Measurements from ENCODE around the gene OGDH. TPM values are rescaled to one million over a fixed set of nuclear protein-coding genes. Genes with fewer than 3 reads are reported as not detected.

Gene OGDH
- total RNA-seq, 1 donor from 2014 or later = 664 TPM

DNA sequence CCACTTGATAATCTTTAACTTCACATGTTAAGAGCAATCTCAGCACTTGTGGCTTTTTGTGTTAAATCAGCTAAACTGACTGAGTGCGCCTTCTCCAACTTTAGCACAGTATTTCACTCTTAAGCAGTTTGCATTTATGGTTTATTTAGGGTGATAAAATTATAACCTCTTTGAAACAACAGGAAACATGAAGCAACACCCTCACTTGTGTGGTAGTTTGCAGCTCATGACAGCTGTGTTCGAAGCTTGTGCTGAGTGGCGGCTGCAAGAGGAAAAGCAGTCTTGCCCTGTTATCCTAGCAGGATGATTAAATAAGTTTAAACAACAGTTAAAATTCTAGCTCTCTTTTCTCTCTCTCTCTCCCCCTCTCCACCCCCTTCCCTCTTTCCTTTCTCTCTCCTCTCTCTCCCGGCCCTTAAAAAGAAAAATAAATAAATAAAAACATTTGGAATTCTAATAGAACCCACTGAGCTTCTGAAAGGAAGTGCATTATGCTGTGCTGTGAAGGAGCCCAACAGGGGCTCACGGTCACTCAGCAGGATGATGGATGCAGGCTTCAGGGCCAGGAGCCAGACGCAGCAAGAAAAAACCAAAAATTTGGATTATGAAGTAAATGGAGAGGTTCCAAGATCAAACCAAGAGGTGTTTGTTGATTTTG, 25.2 kb downstream of the OGDH start:
- intact Hi-C loops (cut with DNase I) = no loop called here
- DNase-seq (no peak), ATAC-seq (ENCODE audit: poor library complexity) (no peak)

DNA sequence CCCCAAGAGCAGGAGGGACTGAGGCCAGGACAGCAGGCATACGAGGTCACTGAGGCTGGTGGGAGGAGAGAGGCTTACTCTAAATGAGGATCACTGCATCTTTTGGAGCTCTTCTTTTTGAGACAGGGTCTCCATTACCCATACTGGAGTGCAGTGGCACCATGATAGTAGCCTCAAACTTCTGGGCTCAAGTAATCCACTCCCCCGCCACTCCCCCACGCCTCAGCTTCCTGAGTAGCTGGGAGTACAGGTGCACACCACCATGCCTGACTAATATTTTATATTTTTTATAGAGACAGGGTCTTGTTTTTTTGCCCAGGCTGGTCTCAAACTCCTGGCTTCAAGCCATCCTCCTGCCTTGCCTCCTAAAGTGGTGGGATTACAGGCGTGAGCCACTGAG, 25.8 kb downstream of the OGDH start:
- ATAC-seq (ENCODE audit: poor library complexity) (no peak), DNase-seq (no peak)
- intact Hi-C loops (cut with DNase I) = no loop called here

DNA sequence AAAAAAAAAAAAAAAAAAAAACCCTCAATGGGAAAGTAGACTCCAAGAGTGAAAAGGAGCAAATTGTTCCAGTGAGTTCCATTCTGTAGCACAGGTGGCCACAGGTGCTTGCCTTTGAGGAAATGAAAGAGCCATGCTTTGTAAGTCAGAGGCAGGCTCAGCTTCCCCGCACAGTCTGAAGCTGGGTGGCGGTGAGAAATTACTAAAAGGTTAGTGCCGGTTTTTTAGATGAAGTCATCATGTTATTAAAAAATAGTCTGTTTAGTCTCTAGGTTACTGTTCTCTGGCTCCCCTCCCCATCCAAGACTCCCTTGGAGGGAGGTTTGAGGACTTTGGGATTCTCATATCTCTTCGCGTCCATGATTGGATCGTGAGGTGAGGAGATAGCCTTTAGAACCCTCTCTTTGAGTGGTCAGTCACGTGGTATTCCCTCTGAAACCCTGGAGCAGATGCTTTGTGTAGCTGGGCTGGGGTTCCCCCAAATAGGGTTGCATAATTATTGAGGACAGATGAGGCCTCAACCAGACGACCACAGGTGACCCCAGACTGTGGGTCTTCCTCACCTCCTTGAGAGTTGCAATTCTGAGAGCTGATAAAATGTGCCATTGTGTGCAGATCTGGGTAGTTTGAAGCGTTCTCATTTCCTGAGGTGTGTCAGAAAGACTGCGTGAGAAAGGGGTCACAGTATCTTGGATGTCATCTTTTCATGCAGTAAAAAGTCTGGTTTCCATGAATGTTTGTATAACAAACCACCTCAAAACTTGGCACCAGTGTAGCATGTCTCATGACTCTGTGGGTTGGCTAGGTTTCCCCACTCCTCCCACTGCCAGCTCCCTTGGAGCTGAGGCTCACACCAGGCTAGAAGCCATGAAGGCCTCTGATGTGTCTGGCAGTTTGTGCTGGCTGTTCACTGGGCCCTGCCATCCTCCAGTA, 27.1 kb downstream of the OGDH start:
- DNase-seq = peak; percentile 78
- intact Hi-C loops (cut with DNase I) = no loop called here
- ATAC-seq (ENCODE audit: poor library complexity) = peak; percentile 68

DNA sequence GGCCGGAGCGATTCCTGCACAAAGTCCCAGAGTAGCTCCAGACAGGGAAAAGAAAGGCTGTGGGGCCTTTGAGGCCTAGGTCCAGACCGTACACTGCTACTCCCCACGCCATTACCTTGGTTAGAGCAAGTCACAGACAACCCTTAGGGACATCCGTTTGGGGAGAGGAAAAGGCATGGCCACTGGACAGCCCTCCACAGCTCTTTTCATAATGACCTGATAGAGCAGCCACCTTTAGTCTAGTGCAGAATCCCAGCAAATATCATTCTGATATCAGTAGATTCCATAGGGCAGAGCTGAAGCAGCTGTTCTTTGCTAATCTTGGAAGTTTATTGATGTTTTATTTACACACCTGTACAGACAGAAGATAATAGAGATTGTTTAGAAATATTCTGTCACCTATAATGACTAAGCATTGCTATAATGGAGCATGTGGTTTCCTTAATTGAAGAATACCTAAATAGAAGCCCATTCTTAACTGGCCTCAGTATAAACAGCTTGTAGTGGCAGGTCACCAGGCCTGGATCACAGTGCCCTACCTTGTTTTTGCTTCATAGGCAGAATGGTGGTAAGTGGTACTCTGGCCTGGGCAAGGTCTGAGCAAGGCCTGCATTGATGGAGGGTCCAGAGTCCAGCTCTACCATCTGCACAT, 27.9 kb downstream of the OGDH start:
- intact Hi-C loops (cut with DNase I) = no loop called here
- ATAC-seq (ENCODE audit: poor library complexity) = no peak

DNA sequence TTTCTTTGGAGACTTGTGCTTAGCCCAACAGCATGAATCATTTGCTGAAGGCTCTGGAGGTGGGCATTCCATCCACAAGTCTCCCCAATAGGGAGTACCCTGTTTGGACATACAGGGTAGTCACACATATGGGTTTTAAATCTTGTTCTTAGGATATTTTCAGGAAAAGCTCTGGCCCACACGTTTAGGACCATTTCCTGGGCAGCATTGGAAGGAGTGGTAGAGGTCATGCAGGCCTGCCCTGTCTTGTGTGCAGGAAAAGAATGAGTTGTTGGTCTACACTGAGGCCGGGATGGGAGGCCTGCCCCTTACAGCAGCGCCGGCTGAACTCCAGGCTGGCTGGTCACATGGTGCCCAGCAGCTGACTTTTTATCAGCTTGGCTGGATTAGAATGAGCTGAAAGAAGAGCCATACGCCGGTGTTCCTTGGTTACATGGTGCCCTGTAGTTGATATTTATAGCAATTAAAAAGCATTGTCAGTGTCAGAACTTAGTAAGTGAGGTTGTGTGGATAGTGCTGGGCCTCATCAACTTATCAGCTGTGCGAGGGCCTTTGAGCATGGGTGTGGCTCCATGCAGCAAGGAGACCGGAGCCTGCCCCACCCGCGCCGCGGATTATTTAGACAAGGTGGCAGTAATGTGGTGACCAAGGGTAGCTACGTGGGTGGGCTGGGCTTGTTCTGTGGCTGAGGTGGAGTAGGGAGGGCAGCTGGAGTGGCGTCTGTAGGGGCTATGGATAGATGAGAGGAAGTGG, 28.6 kb downstream of the OGDH start:
- peak; percentile 77 for ATAC-seq (ENCODE audit: poor library complexity)

More for the DNA sequence above, 27.9 kb downstream of the OGDH start:
- DNase-seq = no peak

DNA sequence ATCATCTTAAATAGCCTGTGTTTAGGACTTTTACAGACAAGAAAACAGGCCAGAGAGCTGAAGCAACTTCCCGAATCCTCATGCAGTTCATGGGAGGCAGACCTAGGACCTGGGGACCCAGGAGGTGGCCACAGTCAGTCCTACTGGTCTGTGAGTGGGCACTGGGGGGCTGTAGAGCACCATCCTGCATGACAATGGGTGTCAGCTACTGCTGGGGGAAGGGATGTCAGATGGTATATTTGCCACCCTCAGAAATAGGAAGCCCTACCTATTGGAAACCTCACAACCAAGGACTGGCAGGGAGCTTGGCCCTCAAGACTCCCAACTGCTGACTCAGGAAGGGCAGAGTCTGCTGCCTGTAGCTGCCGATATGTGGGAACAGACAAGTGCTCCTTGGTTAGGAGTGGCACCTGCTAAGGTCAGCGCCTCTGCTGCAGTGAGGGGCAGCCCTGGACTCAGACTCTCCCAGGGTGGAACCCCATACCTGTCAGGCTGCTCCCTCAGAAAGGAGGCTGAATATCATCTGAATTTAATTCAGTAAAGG, 29.7 kb downstream of the OGDH start:
- intact Hi-C loops (cut with DNase I) = no loop called here
- DNase-seq (no peak), ATAC-seq (ENCODE audit: poor library complexity) (no peak)

More for the DNA sequence above, 28.6 kb downstream of the OGDH start:
- intact Hi-C loops (cut with DNase I) = no loop called here
- peak; percentile 71 for DNase-seq

DNA sequence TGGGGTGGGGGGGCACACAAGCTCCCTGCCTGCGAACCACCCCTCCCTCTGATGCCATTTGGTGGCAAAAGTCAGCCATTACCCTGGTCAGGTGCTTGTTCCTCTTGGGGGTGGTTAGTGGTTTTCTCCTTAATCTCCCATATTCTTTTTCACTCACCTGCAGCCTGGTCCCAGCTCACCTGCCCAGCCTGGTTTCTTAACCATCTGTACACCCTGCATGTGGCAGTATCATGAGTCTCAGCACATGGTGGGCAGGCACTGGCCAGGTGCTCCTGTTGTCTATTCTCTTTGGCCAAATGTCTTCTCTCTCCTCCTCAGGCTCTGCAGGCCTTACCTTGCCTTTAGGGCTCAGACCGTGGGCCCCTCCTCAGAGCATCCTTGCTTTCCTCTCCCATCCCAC, 30.5 kb downstream of the OGDH start:
- no peak for DNase-seq
- intact Hi-C loops (cut with DNase I) = no loop called here

DNA sequence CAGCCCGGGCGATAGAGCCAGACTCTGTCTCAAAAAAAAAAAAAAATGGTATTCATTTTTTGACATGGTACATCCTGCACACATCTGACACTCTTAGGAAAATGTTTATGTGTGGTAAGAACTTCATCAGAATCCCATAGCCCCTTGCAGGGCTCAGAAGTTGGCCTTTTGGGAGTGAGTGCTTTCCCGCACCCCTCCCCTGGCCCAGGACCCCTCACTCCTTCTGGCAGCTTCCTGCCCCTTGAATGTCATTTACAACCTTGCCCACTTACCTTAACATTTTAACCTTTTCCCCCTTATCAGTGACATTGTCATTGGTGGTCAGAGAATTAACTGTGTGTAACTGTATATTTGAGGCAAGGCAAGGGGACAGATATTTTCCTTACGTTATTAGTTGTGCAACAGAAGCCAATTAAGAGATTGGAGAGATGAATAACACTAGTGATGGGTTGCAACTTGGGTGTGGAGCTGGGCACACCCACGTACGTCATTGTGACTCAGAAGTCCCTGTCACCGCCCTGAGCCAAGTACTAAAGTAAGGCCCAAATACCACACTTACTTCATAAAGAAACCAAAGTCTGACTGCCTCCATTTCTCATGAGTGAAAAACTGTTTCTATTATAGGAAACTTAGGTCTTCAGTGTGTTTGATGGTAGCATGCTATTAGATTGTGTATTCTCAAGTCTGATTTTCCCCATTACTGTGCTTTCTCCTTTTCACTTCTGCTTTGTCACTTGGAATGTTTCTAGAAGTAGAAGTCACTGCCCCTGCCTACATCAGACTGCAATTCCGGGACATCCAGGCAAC, 31.6 kb downstream of the OGDH start:
- ATAC-seq (ENCODE audit: poor library complexity) (no peak), DNase-seq (peak; percentile 61)
- intact Hi-C loops (cut with DNase I) = no loop called here

More for the DNA sequence above, 30.5 kb downstream of the OGDH start:
- ATAC-seq (ENCODE audit: poor library complexity) = no peak

DNA sequence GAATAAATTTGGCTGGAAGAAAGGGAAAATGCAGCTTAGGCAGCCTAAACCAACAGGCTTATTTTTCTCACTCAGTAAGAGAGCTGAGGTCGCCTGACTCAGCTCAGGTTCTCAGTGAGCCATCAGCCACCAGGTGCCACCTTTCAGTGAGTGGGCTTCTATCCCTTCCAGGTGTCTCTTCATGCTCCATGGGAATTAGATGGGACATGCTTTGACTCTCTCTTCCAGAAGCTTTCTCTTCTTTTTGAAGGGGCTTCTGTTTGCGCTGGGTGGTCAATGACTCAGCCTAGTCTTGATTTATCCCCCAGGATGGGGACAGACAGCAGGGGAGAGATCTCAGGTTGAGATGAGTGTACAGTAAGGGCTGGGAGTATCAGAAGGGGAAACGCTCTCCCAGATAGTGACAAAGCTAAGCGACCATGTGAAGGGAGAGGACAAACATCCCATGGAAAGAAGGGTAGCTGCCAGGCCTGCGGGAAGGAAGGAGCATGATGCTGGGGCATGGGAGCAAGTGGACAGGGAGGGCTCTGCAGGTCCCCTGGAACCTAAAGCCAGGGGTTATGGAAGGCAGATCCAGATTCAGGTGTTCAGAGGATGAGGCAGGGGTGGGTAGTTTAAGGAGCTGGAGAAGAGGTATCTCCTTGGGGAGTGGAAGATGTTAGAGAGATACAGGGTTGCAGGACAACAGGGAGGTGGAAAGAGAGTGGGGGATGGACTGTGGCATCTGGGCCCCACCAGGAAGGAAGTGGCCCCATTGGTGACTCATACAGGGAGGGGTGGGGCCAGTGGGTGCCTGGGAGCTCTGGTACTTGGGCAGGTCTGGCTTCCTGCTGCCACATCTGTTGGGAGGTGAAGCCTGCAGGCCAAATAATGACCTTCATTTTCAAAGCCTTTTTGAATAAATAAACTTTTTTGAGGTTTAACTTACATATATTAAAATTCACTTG, 32.5 kb downstream of the OGDH start:
- DNase-seq (peak; percentile 75), ATAC-seq (ENCODE audit: poor library complexity) (peak; percentile 26)
- intact Hi-C loops (cut with DNase I) = no loop called here

DNA sequence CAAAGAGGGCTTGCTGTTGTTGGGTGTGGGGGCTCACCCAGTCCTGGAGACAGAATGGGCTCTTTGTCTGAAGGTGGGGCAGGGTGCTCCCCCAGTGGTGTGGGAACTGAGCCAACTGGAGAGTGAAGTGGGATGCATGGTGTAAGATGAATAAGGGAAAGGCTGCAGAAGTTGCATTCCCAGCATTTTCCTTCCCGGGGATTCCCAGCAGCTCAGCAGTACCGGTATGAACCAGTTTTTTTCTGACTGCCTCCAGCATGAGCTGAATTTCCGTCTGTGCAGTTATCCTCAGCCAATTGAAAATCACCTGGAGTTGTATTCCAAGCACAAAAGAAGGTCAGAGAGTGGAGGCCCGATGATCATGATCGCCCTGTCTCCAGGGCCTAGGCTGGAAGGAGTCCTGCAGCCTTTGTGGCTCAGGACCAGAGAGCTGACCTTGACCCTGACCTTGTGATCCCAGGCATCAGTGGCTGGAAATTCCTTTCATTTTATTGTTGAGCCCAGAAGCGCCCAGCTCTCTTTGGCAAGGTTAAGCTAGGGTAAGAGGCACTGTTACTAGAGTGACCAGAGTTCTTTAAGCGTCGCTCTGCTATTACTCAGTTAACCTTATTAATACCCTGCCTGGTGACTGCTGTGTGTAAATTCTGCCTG, 33.4 kb downstream of the OGDH start:
- no peak for DNase-seq
- intact Hi-C loops (cut with DNase I) = no loop called here

DNA sequence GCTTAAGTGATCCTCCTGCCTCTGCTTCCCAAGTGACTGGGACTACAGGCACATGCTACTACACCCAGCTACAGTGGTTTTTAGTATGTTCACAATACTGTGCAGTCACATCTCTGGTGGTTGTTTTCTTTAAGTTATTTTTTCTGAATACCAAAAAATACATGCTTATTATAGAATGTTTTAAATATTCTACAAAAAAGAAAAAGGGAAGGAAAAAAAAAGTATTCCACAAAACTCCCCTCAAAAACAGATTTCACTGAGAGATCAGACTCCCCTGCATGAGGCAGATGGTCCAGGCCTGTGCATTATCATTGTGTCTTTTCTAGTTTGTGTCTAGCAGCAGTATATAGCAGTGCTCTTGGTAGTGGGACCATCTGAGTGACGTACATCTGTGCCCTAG, 36.8 kb downstream of the OGDH start:
- DNase-seq (no peak), ATAC-seq (ENCODE audit: poor library complexity) (no peak)
- intact Hi-C loops (cut with DNase I) = no loop called here

More for the DNA sequence above, 33.4 kb downstream of the OGDH start:
- ATAC-seq (ENCODE audit: poor library complexity) = peak; percentile 54

DNA sequence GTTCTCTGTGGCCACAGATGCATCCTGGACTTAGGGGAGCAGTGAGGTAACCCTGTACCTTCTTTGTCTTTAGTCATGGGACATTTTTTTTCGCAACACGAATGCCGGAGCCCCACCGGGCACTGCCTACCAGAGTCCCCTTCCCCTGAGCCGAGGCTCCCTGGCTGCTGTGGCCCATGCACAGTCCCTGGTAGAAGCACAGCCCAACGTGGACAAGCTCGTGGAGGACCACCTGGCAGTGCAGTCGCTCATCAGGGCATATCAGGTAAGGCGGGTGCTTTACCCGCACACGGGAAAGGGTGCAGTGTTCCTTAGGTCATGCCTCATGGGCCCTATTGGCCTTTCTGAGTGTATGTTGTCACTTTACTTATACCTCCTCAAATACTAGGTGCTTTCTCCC, 38.8 kb downstream of the OGDH start:
- intact Hi-C loops (cut with DNase I) = no loop called here
- DNase-seq (no peak), ATAC-seq (ENCODE audit: poor library complexity) (no peak)

DNA sequence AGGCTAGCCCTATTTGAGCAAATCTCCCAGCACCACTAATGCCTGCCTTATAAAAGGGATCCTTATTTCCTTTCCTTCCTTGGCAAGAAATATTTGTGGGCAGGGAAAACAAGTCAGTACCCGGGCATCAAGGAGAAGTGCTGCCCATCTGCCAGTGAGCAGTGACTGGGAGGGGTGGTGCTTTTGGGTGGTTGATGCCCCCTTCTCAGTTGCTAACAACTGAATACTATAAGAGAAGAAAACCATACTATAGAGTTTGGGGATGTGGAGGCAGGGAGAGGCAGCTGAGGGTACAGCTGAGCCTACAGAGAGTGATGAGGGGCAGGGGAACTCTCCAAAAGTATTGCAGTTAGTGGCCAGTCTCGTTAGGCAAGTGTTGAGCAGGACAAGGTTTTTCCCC, 39.3 kb downstream of the OGDH start:
- ATAC-seq (ENCODE audit: poor library complexity) = no peak
- DNase-seq = no peak
- intact Hi-C loops (cut with DNase I) = no loop called here

DNA sequence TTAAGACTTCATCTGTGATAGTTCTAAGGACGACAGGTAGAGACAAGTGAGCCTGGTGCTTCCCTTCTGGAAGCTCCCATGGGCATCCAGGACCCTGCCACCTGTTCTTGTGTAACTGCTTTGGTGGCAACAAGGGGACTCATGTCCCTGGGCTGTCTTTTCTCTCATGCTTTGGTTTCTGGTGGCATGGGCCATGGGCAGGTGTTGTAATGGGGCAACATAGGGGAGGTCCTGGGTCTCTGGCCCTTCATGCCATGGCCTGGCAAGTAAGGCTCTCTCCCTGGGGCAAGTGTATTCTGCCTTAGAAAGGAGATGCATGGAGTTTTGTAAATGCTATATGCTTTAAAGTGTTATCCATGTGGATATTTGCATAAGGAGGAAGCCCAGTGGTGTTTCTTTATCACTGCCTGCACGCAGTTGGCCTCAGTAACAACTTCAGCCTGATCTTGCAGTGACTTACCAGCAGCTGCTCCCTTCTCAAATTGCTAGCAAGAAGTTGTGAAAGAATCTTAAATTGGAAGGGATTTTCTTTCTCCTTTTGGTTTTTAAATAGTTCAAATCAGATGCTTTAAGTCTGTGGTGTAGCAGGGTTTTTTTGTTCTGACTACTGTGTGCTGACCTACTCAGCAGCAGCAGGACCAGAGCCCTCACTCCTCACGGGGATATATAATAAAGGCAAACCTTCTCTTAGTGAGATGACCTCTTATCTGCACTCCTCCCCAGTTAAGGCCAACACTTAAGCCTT, 39.9 kb downstream of the OGDH start:
- no peak for DNase-seq
- no peak for ATAC-seq (ENCODE audit: poor library complexity)
- intact Hi-C loops (cut with DNase I) = no loop called here

DNA sequence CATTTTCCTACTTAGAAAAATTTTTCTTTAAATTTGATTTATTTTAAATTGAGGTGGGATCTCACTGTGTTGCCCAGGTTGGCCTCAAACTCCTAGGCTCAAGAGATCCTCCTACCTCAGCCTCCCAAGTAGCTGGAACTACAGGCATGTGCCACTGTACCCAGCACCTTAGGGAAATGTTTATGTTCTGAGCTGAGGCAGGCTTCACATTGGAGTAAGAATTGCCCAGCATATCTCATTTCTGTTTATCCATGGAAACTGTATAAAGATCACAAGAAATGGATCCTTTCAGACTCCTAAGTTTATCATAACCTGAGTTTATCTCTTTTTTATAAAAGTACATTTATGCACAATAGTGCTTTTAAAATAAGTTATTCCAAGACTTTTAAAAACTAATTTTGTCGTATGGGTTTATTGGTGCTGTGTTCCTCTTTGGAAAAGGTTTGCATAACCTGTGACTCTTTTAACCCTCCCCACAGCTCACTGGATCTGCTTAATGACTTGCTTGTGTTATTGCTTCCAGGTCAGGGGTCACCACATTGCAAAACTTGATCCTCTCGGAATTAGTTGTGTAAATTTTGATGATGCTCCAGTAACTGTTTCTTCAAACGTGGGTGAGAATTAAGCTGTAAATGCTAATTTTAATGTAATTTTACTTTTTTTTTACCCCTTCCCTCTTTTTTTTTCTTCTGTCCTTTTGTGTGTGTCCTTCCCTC, 40.7 kb downstream of the OGDH start:
- intact Hi-C loops (cut with DNase I) = no loop called here
- DNase-seq = no peak
- ATAC-seq (ENCODE audit: poor library complexity) = no peak

Data from Right ventricle myocardium superior (tissue), 1 donor.